Activated CD4-positive, alpha-beta memory T cell treated with anti-CD3 and anti-CD28 coated beads, Interleukin-2, amount 10 ng/mL, durations not matched to agents 7 days and 5 days (primary cell): Measurements from ENCODE around the gene ANKRD6. TPM values are rescaled to one million over a fixed set of nuclear protein-coding genes. Genes with fewer than 3 reads are reported as not detected.
A peak's percentile ranks its signal among the peaks of the same experiment; 100 is the strongest.
"Not testable (repeated sequence)": the region's sequence is repeated elsewhere in the genome, so short reads cannot be mapped to it uniquely, and the experiment has no call there.

Experiments used
- CTCF ChIA-PET: fragments of 350-600 bp; sonication (Branson Sonifier 250); formaldehyde crosslinking; loops from one replicate; lab custom pipeline; 2021; ENCODE audit warnings: antibody characterized with exemption, inconsistent platforms; lab: Charles Lee
- POLR2A ChIA-PET: fragments of 350-600 bp; sonication (Branson Sonifier 250); formaldehyde crosslinking; loops from one replicate; lab custom pipeline; 2021; ENCODE audit warnings: antibody characterized with exemption; lab: Charles Lee
- DNase-seq: peaks from one replicate; pipeline ENCODE4 v3.0.0-alpha.2; 2020
- H3K27ac Mint-ChIP-seq: one replicate; pipeline ENCODE4 v1.8.0; 2021; ENCODE audit warnings: mild to moderate bottlenecking, mixed read lengths
- H3K27me3 Mint-ChIP-seq: one replicate; pipeline ENCODE4 v1.8.0; 2021; ENCODE audit warnings: mixed read lengths
- H3K36me3 Mint-ChIP-seq: one replicate; pipeline ENCODE4 v1.8.0; 2021; ENCODE audit warnings: low read depth, mixed read lengths
- H3K4me1 Mint-ChIP-seq: one replicate; pipeline ENCODE4 v1.8.0; 2021; ENCODE audit warnings: mixed read lengths
- H3K4me3 Mint-ChIP-seq: one replicate; pipeline ENCODE4 v1.8.0; 2021; ENCODE audit warnings: mild to moderate bottlenecking, mixed read lengths
- H3K9me3 Mint-ChIP-seq: one replicate; pipeline ENCODE4 v1.8.0; 2021; ENCODE audit warnings: mixed read lengths
- total RNA-seq, 2 experiments: library from RNA; stranded (reverse); gene quantifications; one replicate each; pipeline ENCODE4 v1.2.3, GENCODE V29; 2021

ANKRD6 gene
- total RNA-seq, 2 experiments from 2014 or later = 4.2 to 4.8 TPM

DNA sequence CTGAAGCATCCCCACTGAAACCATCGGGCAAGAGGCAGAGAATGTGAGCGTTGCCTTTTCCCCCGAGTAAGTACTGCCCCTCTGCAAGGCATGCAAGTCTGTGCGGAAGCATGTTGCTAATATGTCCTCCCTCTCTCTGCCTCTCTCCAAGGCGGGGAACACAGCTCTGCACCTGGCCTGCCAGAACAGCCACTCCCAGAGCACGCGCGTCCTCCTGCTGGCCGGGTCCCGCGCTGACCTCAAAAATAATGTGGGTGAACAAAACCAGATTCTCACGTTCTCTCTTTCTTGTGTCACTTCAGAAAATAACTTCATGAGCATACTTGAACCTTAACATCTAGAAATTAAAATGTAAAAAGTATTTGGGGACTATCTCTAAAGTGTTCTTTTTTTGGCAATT, 179.2 kb downstream of the ANKRD6 start:
- H3K27me3 Mint-ChIP-seq = no peaks in the 10 kb centered on the region
- peaks cover 18% of the 10 kb centered on the region for H3K4me1 Mint-ChIP-seq
- H3K27ac Mint-ChIP-seq = no peak overlapping the region
- H3K9me3 Mint-ChIP-seq = no peaks in the 10 kb centered on the region
- H3K36me3 Mint-ChIP-seq = no peaks in the 10 kb centered on the region
- no peak for DNase-seq
- no peak overlapping the region for H3K4me3 Mint-ChIP-seq
- POLR2A ChIA-PET = no interaction called here
- CTCF ChIA-PET = interaction anchor here (0.8 to 4.4 kb wide), 5 partner anchors 26 to 240 kb away, joined by 3 to 54 read pairs (median 3); partner anchors contain the start of genes ANKRD6 and LYRM2

DNA sequence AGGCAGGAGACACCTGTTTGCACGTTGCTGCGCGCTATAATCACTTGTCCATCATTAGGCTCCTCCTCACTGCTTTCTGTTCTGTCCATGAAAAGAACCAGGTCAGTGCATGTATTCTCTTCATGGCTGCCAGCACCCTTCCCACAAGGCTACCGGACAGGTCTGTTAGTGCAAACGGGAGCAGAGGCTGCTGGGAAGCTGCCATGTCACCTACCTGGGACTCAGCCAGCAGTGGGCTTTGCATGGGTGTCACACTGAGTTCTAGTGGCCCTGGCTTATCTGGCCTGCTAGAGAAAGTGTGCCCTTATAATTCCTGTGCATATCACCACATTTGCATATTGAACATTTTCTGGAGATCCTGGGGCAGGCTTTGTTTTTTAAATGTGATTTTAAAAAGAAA, 180.8 kb downstream of the ANKRD6 start:
- no peaks in the 10 kb centered on the region for H3K27me3 Mint-ChIP-seq
- no peaks in the 10 kb centered on the region for H3K36me3 Mint-ChIP-seq
- no peak for DNase-seq
- H3K27ac Mint-ChIP-seq = no peak overlapping the region
- ChIA-PET POLR2A (interaction anchor here (1.4 kb wide), 1 partner anchor 24 kb away, joined by 4 read pairs; no protein-coding TSS in a partner anchor), CTCF (interaction anchor here (1.2 to 1.8 kb wide), 3 partner anchors 181 to 242 kb away, joined by 7 to 10 read pairs (median 8); partner anchors contain the start of gene ANKRD6)
- H3K4me1 Mint-ChIP-seq = peaks cover 18% of the 10 kb centered on the region
- no peak overlapping the region for H3K4me3 Mint-ChIP-seq
- no peaks in the 10 kb centered on the region for H3K9me3 Mint-ChIP-seq

DNA sequence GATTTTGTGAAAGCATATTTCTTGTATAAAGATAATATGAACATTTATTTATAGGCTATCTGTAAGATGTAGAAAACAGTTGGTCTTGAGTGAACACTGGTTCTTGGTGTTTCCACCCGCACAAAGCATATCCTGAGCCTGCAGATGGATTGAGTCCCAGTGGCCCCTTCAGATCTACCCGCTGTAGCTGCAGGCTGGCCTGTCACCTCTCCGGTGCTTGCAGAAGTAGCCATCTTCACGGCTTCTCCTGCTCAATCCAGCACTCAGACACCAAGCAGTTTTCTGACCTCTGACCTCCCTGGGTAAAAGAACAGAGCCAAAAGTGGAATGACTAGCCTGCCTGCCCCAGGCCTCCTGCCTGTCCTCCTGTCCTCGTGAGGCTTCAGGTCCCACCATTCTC, 182.9 kb downstream of the ANKRD6 start:
- H3K36me3 Mint-ChIP-seq = no peaks in the 10 kb centered on the region
- no peaks in the 10 kb centered on the region for H3K9me3 Mint-ChIP-seq
- no peaks in the 10 kb centered on the region for H3K27me3 Mint-ChIP-seq
- H3K27ac Mint-ChIP-seq = no peak overlapping the region
- H3K4me3 Mint-ChIP-seq = no peak overlapping the region
- no peak for DNase-seq
- ChIA-PET CTCF (interaction anchor here (1.1 to 1.5 kb wide), 2 partner anchors 184 to 244 kb away, joined by 4 to 7 read pairs; partner anchors contain the start of gene ANKRD6), POLR2A (no interaction called here)
- H3K4me1 Mint-ChIP-seq = peaks cover 15% of the 10 kb centered on the region

DNA sequence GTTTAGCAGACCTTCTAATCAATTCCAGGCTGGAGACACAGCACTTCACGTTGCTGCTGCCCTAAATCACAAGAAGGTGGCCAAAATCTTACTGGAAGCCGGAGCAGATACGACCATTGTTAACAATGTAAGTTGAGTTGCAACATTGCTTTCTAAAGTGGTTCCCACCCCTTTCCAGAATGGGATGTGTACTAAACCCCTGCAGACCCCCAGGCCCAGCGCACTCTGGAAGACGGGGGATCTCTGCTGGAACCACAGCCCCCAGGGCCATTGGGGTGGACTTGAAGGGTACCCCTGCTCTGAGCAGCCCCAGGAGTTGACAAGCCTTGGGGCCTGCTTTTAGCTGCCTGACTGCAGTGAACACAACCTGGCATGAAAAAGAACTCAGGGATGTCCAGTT, 183.6 kb downstream of the ANKRD6 start:
- ChIA-PET POLR2A (no interaction called here), CTCF (interaction anchor here (1.5 kb wide), 1 partner anchor 184 kb away, joined by 7 read pairs; the partner anchor contains the start of gene ANKRD6)
- Mint-ChIP-seq H3K9me3 (no peaks in the 10 kb centered on the region), H3K27me3 (no peaks in the 10 kb centered on the region), H3K4me1 (peaks cover 10% of the 10 kb centered on the region), H3K27ac (no peak overlapping the region), H3K4me3 (no peak overlapping the region), H3K36me3 (no peaks in the 10 kb centered on the region)
- DNase-seq = no peak

DNA sequence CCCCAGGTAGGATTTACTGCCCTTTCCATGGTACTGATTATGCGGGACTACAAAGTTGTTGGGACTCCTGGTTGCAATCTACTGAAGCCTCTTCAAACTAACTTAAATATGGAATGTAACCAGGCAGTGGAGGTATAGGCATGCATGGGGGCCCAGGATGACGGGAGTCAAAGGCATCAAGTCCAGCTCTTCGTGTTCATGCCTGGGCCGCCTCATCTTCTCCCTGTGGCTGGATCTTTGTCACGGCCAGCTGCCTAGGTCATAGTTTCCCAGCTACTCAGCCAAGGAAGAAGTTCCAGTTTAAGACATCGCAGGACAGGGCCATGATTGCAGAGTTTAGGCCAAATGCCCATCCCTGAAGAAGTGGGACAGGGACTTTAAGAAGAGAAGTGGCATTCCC, 185.1 kb downstream of the ANKRD6 start:
- H3K9me3 Mint-ChIP-seq = no peaks in the 10 kb centered on the region
- ChIA-PET POLR2A (no interaction called here), CTCF (no interaction called here)
- no peak overlapping the region for H3K27ac Mint-ChIP-seq
- H3K36me3 Mint-ChIP-seq = no peaks in the 10 kb centered on the region
- no peak overlapping the region for H3K4me3 Mint-ChIP-seq
- no peaks in the 10 kb centered on the region for H3K27me3 Mint-ChIP-seq
- DNase-seq = no peak
- H3K4me1 Mint-ChIP-seq = no peaks in the 10 kb centered on the region

DNA sequence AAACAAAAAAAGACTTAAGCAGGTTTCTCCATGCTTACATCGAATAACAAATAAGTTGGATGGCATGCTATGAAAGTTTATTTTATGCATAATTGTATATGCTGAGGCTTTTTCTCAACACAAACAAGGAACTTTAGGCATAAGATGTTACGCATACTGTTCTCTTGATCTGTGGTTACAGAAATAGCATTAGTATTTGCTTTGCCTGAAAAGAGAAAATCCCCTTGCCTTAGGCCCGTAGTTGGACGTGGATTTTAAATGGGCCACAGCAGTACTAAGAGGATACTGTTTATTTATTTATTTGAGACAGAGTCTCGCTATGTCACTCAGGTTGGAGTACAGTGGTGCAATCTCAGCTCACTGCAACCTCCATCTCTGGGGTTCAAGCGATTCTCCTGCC, 186.6 kb downstream of the ANKRD6 start:
- H3K4me3 Mint-ChIP-seq = no peak overlapping the region
- H3K9me3 Mint-ChIP-seq = no peaks in the 10 kb centered on the region
- H3K36me3 Mint-ChIP-seq = no peaks in the 10 kb centered on the region
- H3K27me3 Mint-ChIP-seq = no peaks in the 10 kb centered on the region
- no peak for DNase-seq
- ChIA-PET CTCF (no interaction called here), POLR2A (no interaction called here)
- H3K4me1 Mint-ChIP-seq = no peaks in the 10 kb centered on the region
- H3K27ac Mint-ChIP-seq = no peak overlapping the region

DNA sequence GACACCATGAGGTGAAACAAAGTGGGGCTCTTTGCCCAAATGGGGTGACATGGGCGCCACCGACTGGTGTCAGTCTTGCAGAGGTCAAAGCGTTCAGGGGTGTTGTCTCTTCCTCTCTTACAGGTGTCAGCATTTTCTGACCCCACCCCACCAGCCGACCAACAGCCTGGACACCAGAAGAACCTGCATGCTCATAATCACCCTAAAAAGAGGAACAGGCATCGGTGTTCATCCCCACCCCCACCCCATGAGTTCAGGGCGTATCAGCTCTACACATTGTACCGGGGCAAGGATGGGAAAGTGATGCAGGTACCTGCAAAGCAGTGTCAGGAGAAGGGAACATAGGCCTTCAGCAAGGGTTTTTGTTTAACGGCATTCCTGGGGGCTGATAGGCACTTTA, 190.8 kb downstream of the ANKRD6 start:
- CTCF ChIA-PET = interaction anchor here (1.1 kb wide), 1 partner anchor 193 kb away, joined by 3 read pairs; no protein-coding TSS in a partner anchor
- Mint-ChIP-seq H3K4me3 (no peak overlapping the region), H3K9me3 (no peaks in the 10 kb centered on the region), H3K27me3 (no peaks in the 10 kb centered on the region), H3K4me1 (no peaks in the 10 kb centered on the region), H3K36me3 (no peaks in the 10 kb centered on the region), H3K27ac (no peak overlapping the region)
- POLR2A ChIA-PET = no interaction called here
- no peak for DNase-seq

DNA sequence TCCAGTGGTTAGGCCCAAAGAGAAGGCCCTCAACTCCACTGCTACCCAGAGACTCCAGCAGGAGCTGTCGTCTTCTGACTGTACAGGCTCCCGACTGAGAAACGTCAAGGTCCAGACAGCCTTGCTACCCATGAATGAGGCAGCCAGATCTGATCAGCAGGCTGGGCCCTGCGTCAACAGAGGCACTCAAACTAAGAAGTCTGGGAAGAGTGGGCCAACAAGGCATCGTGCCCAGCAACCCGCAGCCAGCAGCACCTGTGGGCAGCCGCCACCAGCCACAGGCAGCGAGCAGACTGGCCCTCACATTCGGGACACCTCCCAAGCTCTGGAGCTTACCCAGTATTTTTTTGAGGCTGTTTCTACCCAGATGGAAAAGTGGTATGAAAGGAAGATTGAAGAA, 197.5 kb downstream of the ANKRD6 start:
- ChIA-PET CTCF (no interaction called here), POLR2A (interaction anchor here (1.0 to 1.2 kb wide), 2 partner anchors 8 to 17 kb away, joined by 3 read pairs; partner anchors contain the start of gene LYRM2)
- no peak for DNase-seq
- no peaks in the 10 kb centered on the region for H3K4me1 Mint-ChIP-seq
- no peaks in the 10 kb centered on the region for H3K9me3 Mint-ChIP-seq
- H3K36me3 Mint-ChIP-seq = peaks cover 13% of the 10 kb centered on the region
- no peak overlapping the region for H3K4me3 Mint-ChIP-seq
- no peak overlapping the region for H3K27ac Mint-ChIP-seq
- no peaks in the 10 kb centered on the region for H3K27me3 Mint-ChIP-seq

DNA sequence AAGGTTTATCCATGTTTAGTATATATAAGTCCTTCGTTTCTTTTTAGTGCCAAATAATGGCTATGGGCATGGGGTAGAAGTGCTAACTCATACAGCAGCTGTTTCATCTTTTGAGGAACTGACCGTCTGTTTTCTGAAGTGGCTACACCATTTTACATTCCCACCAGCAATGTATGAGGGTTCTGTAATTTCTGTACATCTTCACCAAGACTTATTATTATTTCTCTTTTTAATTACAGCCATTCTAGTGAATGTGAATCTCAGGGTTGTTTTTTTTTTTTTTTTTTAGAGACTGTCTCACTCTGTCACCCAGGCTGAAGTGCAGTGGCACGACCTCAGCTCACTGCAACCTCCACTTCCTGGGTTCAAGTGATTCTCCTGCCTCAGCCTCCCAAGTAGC, 203.5 kb downstream of the ANKRD6 start:
- POLR2A ChIA-PET, H3K27me3 Mint-ChIP-seq, DNase-seq, H3K27ac Mint-ChIP-seq, H3K9me3 Mint-ChIP-seq, H3K4me3 Mint-ChIP-seq: not testable (repeated sequence)
- H3K4me1 Mint-ChIP-seq = peaks cover 37% of the 10 kb centered on the region
- peaks cover 46% of the 10 kb centered on the region for H3K36me3 Mint-ChIP-seq
- CTCF ChIA-PET = interaction anchor here (0.7 to 1.1 kb wide), 2 partner anchors 68 to 144 kb away, joined by 3 to 4 read pairs; no protein-coding TSS in a partner anchor

DNA sequence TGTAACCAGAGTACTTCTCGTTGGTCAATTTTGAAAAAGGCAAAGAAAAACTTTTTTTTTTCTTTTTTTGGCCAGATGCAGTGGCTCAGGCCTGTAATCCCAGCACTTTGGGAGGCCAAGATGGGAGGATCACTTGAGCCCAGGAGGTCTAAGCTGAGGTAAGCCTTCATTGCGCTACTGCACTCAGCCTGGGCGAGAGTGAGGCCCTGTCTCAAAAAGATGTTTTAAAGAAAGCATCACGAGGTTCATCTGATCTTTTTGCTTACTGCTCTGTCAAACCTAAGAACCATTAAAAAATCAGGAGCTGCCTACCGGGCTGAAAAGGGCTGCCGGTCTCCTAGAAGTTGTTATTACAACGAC, 205.0 kb downstream of the ANKRD6 start:
- POLR2A ChIA-PET = interaction anchor here (0.6 to 2.6 kb wide), 25 partner anchors 8 to 675 kb away, joined by 3 to 15 read pairs (median 5); partner anchors contain the start of genes CASP8AP2, MDN1, PM20D2 and PNRC1
- peaks cover 53% of the 10 kb centered on the region for H3K36me3 Mint-ChIP-seq
- H3K4me3 Mint-ChIP-seq = peak overlapping the region; percentile 90
- no peak for DNase-seq
- peak overlapping the region; percentile 97 for H3K27ac Mint-ChIP-seq
- CTCF ChIA-PET = interaction anchor here (0.8 to 2.0 kb wide), 11 partner anchors 25 to 842 kb away, joined by 3 to 10 read pairs (median 3); partner anchors contain the start of genes ANKRD6, MDN1 and RNGTT
- H3K27me3 Mint-ChIP-seq = no peaks in the 10 kb centered on the region
- no peaks in the 10 kb centered on the region for H3K9me3 Mint-ChIP-seq
- peaks cover 37% of the 10 kb centered on the region for H3K4me1 Mint-ChIP-seq

DNA sequence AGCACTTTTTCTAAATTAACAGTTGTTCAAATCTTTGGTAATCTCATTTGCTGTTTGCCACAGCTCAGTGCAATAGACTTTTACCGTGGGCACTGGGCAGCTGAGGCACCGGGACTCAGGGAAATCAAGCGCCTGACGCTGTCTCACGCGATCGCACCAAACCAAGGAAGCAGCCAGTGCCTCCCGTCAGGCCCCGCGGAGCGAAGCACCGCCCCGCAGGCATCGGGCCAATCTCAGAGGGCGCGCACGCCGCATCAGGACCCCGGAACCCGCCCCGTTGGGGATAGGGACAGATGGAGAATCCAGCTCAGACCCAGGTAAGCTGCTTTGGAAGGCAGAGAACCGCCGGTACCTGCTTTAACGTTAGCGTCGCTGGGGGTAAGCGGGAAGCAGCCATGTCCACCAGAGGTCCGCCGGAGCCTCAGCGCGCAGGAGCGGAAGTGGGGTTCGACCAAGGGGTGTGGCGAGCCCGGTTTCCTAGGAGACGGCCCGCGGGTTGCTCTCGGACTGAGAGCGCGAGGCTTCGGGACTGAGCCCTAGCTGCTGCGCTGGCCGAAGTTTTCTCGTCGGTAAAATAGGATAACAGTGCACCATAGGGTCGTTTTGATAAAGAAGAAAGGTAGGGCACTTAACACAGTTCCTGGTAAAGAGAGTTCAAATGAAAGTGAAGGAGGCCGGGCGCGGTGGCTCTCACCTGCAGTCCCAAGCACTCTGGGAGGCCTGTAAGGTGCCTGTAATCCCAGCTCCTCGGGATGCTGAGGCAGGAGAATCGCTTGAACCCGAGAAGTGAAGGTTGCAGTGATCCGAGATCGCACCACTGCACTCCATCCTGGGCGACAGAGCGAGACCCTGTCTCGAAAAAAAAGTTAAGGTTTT, 205.6 kb downstream of the ANKRD6 start, which contains the start of gene LYRM2:
Gene LYRM2, minus strand, starts transcription at position 428 of the 876 bp plus-strand sequence. Its CDS starts 31 bp downstream, at position 397.
- Mint-ChIP-seq H3K27ac (peak within 1 kb of the TSS; percentile 97), H3K4me3 (peak within 1 kb of the TSS; percentile 90), H3K36me3 (peaks cover 58% of the 10 kb centered on the region), H3K4me1 (peaks cover 37% of the 10 kb centered on the region), H3K9me3 (no peaks in the 10 kb centered on the region), H3K27me3 (no peaks in the 10 kb centered on the region)
- ChIA-PET CTCF (interaction anchor here (0.8 to 2.0 kb wide), 12 partner anchors 26 to 841 kb away, joined by 3 to 10 read pairs (median 3); partner anchors contain the start of genes ANKRD6, MDN1 and RNGTT), POLR2A (interaction anchor here (0.6 to 2.6 kb wide), 25 partner anchors 9 to 675 kb away, joined by 3 to 15 read pairs (median 5); partner anchors contain the start of genes CASP8AP2, MDN1, PM20D2 and PNRC1)
- peak; percentile 92 for DNase-seq

DNA sequence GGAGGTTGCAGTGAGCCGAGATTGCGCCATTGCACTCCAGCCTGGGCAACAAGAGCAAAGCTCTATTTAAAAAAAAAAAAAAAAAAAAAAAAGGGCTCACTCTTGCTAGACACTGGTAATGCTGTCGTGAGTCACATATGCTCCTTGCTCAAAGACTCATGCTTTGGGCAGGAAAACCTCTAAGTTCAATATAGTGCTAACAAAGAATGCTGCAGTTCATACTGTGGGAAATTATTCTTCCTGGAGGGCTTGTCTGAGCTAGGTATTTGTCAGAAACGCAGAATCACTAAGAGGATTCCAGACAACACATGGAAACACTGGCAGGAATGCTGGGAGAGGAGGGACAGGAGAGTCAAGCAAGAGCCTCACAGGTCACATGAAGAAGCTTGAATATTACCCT, 207.9 kb downstream of the ANKRD6 start:
- DNase-seq = no peak
- ChIA-PET CTCF (interaction anchor here (1.2 kb wide), 1 partner anchor 28 kb away, joined by 3 read pairs; no protein-coding TSS in a partner anchor), POLR2A (no interaction called here)
- H3K4me1 Mint-ChIP-seq = peaks cover 34% of the 10 kb centered on the region
- no peaks in the 10 kb centered on the region for H3K9me3 Mint-ChIP-seq
- H3K27me3 Mint-ChIP-seq = no peaks in the 10 kb centered on the region
- no peak overlapping the region for H3K27ac Mint-ChIP-seq
- H3K36me3 Mint-ChIP-seq = peaks cover 57% of the 10 kb centered on the region
- no peak overlapping the region for H3K4me3 Mint-ChIP-seq

DNA sequence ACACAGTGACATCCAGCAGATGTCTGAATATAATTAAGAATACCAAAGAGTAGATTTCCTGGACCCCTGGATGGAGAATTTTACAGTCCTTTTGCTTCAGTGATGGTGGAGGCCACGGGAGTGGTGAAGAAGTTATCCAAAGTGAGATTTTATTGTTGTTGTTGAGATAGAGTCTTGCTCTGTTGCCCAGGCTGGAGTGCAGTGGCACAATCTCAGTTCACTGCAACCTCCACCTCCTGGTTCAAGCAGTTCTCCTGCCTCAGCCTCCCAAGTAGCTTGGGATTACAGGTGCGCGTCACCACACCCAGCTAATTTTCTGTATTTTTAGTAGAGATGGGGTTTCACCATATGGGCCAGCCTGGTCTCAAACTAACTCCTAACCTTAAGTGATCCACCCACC, 208.6 kb downstream of the ANKRD6 start:
- POLR2A ChIA-PET = not testable (repeated sequence)
- CTCF ChIA-PET = interaction anchor here (1.2 kb wide), 1 partner anchor 29 kb away, joined by 3 read pairs; no protein-coding TSS in a partner anchor

More for the DNA sequence above, 208.6 kb downstream of the ANKRD6 start:
- peaks cover 28% of the 10 kb centered on the region for H3K4me1 Mint-ChIP-seq
- not testable (repeated sequence) for DNase-seq, H3K9me3 Mint-ChIP-seq, H3K27ac Mint-ChIP-seq, H3K4me3 Mint-ChIP-seq, H3K27me3 Mint-ChIP-seq
- H3K36me3 Mint-ChIP-seq = peaks cover 53% of the 10 kb centered on the region
